Stromal cell of bone marrow (primary cell): ENCODE measurements around the gene CCM2.

Source experiments
- DNase-seq: peaks from one replicate; pipeline ENCODE4 v3.0.0-alpha.2; 2012; ENCODE audit warnings: low read depth

Gene CCM2

GRCh38 chr7:45066409-45066808, 66.4 kb downstream of the CCM2 start:
- no peak for DNase-seq

DNA sequence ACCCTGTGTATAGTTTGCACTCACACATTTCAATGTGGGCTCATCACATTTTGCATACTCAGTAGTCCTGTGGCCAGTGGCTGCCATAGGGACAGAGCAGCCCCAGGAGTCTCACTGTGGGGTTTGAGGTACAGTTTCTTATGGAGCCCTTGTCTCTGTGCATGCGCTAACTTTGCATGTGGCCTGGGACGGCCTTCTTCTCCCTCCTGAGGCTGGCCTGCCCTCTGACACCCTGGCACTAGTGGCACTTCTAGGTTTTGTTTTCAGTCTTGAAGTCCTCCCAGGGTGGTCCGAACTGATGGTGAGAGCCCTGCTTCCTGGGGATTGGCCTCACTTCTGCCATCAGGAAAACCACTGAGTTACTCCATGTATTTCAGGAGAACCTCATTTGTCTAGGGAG, 67.6 kb downstream of the CCM2 start:
- DNase-seq, result no peak

DNA sequence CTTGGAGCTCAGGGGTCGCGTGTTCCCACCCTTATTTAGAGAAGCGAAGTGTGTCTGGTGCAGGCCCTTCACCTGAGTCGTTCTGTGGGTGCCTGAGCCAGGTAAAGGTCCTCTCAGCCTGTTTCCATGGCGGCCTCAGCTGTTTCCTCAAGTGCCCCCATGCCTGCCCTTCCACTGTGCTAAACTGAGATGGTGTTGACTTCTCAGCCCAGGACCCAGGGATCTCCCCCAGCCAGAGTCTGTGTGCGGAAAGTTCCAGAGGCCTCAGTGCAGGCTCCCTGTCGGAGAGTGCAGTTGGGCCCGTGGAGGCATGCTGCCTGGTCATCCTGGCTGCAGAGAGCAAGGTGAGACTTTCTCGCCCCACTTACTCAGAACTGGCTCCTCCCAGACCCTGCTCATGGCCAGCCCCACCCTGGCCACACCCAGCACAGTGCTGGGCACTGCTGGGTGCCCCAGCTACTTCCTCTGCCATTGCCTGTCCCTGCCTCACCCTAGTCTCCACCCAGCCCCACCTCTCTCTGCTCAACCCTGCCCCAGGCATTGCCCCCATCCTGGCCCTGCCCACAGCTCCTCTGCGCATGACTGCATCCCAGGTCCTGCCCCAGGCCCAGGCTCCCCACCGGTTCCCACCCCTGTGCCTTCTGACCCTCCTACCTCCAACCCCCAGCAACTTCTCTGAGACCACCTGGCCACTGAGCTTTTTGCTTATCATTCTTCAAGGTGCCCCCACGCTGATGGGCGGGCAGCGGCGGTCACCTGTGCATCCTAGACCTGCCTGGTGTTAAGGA, 68.4 kb downstream of the CCM2 start:
- DNase-seq, result no peak

- DNase-seq, result no peak
These were observed 69.6 kb downstream of the CCM2 start for GRCh38 chr7:45069444-45070253.

- DNase-seq, result no peak
These were observed 70.2 kb downstream of the CCM2 start for GRCh38 chr7:45070254-45070642.

DNA sequence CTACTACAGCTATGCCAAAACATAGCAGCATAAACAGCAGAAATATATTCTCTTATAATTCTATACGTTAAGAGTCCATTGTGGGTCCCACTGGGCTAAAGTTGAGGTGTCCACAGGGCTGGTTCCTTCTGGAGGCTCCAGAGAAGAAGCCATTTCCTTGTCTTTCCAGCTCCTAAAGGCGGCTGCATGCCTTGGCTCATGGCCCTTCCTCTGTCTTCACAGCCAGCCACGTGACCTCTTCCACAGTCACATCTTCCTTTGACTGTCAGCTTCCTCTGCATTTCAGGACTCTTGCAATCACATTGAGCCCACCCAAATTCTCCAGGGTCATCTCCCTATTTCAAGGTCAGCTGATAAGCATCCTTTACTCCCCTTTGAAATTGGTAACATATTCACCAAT, 71.5 kb downstream of the CCM2 start:
- no peak for DNase-seq

DNA sequence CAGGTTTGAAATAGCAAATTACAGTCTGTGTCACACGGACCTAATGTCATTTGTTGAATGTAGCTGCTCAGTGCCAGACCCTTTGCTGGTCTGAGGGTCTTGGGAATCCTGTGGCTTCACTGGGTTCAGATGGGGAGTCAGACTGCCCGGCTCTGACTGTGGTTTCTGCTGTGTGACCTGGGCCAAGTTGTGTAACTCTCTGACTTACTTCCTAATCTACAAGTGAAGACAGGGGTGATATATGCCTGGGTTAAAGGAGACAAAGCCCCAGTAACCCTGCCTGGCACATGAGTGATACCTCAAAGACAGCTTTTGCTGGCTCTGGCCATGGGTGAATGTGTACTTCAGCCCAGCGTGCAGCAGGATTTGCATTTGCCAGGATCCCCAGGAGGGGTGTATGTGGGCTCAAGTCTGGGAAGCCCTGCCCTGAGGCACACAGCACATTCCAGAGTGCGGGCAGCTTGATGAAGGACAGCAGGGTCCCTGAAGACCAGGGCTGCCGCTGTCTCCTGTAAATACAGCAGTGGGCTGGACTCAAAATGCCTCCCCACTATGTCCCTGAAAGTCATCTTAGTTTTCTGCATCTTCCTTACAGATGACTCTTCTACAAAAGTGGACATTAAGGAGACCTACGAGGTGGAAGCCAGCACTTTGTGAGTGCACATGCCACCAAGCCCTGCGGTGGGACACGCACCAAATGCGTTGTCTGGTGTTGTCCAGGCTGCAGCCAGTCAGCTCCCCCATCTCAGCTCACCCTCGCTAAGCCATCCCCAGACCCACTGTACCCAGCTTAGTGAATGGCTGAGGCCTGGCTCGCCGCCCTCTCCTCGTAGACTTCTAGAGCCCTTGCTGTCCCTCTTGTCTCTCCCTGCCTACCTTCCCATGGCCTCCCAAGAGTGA, 72.4 kb downstream of the CCM2 start:
- DNase-seq, result no peak

DNA sequence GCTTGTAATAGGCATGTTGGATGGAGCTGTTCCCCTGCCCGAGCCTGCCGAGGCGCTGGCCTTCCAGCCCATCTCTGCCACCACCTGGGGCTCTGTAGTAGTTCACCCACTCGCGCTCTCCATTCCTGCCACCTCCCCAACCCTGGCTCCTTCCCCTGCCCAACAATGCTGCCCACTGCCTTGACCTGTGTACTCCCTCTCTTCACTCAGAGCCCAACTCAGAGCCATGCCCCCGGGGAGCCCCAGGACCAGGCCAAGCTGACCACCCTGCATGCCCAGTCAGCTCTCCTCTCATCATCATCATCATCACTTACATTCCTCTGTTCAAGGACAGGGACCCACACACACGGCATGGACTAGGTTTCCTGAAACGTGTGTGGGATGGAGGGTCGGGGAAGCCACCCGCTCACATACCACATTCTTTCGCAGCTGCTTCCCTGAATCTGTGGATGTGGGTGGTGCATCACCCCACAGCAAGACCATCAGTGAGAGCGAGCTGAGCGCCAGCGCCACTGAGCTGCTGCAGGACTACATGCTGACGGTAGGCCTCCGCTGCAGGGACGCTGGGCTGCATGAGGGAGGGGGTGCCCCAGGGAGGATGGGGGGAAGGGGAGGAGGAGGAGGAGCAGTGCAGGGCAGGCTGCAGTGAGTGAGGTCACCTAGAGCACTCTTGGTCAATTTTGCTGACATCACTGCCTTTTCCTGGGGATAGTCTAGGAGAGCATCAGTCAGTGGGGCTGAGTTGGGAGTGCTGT, 73.2 kb downstream of the CCM2 start:
- DNase-seq, result no peak

GRCh38 chr7:45073786-45074527, 74.0 kb downstream of the CCM2 start:
- no peak for DNase-seq

GRCh38 chr7:45074528-45075354, 74.7 kb downstream of the CCM2 start:
- no peak for DNase-seq

GRCh38 chr7:45075355-45075644, 75.3 kb downstream of the CCM2 start:
- DNase-seq, result no peak

DNA sequence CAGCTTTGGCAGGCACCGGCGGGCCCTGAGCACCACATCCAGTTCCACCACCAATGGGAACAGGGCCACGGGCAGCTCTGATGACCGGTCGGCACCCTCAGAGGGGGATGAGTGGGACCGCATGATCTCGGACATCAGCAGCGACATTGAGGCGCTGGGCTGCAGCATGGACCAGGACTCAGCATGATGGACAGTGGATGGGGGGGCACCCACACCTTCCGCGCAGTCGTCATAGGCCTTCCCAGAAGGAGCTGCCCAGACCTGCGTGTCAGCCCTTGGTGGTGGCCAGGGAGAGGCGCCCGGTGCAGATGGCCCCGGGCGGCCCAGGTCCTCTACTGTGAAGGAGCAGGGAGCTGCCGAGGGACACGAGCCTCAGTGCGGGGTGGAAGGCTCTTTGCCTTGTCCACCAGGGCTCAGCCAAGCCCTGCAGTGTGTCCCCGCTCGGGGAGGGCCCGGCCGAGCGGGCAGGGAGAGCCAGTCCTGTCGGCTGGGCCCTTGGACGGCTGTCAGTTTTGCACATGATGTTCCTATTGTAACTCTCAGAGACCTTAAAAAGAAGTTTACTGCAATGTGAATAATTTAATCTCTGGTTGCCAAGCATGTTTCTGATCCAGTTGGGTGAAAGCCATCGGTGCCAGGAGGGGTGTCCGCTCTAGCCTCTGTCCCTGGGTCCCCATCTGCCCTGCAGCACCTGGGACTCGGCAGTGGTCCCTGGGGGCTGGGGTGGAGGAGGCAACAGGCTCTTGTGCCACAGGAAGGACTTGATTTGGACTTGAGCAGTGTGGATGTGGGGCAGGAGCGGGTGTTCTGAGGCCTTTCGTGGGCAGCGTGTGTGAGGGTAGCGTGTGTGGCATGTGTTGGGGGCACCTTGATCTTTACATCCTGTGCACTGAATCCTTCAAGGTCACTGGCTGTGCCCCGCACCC, 76.1 kb downstream of the CCM2 start:
- no peak for DNase-seq

DNA sequence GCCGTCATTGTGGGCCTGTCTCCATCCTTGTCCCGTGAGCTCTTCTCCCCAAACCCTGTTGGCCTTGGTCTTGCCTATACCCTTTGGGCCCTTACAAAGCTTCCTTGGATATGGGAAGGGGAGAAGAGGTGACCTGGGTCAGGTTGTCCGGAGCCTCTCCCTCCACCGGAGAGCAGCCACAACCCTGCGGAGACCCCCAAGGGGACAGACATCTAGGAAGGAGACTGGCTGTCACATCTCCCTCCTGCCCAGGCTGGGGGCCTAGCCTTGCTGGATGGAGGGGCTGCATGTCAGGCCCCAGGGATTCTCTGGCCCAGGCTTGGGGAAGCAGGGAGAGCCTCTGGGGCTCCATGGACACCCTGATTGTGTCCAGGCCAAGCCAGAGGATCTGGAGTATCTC, 76.9 kb downstream of the CCM2 start:
- DNase-seq, result no peak

- no peak for DNase-seq
These were observed 77.6 kb downstream of the CCM2 start for GRCh38 chr7:45077579-45077978.

- no peak for DNase-seq
These were observed 78.2 kb downstream of the CCM2 start for GRCh38 chr7:45078125-45078681.

DNA sequence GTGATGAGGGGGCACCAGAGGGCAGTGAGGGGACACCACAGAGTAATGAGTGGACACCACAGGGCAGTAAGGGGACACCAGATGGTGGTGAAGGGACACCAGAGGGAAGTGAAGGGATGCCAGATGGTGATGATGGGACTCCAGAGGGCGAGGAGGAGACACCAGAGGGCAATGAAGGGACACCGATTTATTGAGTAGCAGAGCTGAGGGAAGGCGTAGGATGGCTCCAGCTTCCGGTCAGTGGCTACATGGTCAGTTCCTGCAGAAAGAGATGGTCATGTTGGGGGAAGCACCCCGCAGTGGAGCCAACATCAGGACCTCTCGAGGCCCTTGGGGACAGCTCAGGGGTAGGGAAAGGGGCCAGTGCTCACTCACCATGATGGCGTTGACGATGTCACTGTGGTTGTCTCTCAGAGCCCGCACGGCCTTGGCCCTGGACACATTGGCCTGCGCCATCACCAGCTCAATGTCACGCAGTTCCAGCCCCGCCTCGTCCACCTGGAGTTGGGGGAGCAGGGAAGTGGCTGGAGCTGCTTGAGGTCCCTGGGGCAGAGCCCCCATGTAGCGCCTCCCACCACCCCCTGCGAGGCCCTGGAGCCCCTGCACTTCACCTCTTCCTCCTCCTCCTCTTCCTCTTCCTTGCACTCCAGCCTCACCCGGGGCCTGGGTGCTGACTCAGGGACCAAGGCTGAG, 80.4 kb downstream of the CCM2 start:
- DNase-seq, result no peak

DNA sequence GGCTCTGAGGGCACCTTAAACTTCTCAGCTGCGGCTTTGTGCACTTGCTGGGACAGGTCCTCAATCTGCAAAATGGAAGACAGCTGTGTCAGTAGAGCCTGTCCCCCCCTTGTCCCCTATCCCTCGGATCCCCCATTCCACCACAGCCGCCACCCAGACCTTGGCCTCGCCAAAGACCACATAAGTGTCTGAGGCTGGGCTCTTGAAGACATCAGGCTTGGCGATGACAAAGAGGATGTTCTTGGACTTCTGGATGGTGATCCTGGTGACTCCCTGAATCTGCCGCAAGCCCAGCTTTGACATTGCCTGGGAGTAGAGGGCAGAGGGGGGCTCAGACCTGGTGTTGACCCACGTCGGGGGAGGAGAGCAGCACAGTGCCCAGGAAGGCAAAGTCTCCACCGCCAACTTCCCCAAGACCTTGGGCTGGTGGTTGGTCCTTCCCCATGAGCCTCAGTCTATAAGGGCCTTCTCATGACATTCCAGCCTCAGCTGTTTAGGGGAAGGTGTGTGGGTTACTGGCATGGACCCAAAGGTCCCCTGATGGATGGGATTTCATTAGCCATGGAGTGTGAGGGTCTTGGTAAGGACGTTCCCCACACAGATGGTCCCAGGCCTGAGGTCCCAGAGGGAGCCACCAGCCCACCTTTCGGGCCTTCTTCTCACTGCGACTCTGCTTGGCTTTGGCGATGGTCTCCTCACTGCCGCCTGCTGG, 81.1 kb downstream of the CCM2 start:
- DNase-seq, result no peak

GRCh38 chr7:45081670-45081974, 81.6 kb downstream of the CCM2 start:
- no peak for DNase-seq
